ENCODE measurements around the gene ZNF780B.

ZNF780B gene

DNA sequence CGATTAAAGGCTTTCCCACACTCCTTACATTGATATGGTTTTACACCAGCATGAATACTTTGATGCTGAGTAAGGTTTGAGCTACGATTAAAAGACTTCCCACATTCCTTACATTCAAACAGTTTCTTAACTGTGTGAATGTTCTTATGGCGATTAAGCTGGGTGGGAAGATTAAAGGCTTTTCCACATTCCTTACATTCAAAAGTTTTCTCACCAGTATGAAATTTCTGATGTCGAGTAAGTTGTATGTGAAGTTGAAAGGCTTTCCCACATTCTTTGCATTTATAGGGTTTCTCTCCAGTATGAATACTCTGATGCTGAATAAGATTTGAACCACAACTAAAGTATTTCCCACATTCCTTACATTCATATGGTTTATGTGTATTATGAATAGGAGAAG lies 20.0 kb downstream of the ZNF780B start:
- Histone ChIP-seq H3K36me3 (replicated peaks; ENCODE audit: insufficient read depth, low read length) (no peaks in the 10 kb centered on the region), H4K20me1 (ENCODE audit: insufficient read depth, low read length) (no peaks in the 10 kb centered on the region), H2AFZ (ENCODE audit: low read length) (no peak overlapping the region), H3K4me2 (ENCODE audit: low read depth, low read length) (no peak overlapping the region), H3F3A (ENCODE audit: insufficient read depth, low read length) (no peaks in the 10 kb centered on the region), H3K27ac (ENCODE audit: low read length) (no peak overlapping the region), H3K9me3 (replicated peaks; ENCODE audit: insufficient read depth, low read length) (no peaks in the 10 kb centered on the region; the same call in 1 of the 2 replicates), H3K79me2 (ENCODE audit: low read length) (no peaks in the 10 kb centered on the region), H3K4me1 (ENCODE audit: low read length) (no peaks in the 10 kb centered on the region), H3K9ac (ENCODE audit: low read length) (no peak overlapping the region), H3K9me2 (replicated peaks; ENCODE audit: insufficient read depth, low read length) (no peaks in the 10 kb centered on the region), H3K27me3 (replicated peaks; ENCODE audit: insufficient read depth, low read length) (no peaks in the 10 kb centered on the region), H3K4me3 (ENCODE audit: low read length) (no peak overlapping the region)
- no peak for DNase-seq
- no peak for TF ChIP-seq EZH2phosphoT487 (IDR thresholded peaks at IDR 0.05; ENCODE audit: low read length)
- TF ChIP-seq, protein P1, sequence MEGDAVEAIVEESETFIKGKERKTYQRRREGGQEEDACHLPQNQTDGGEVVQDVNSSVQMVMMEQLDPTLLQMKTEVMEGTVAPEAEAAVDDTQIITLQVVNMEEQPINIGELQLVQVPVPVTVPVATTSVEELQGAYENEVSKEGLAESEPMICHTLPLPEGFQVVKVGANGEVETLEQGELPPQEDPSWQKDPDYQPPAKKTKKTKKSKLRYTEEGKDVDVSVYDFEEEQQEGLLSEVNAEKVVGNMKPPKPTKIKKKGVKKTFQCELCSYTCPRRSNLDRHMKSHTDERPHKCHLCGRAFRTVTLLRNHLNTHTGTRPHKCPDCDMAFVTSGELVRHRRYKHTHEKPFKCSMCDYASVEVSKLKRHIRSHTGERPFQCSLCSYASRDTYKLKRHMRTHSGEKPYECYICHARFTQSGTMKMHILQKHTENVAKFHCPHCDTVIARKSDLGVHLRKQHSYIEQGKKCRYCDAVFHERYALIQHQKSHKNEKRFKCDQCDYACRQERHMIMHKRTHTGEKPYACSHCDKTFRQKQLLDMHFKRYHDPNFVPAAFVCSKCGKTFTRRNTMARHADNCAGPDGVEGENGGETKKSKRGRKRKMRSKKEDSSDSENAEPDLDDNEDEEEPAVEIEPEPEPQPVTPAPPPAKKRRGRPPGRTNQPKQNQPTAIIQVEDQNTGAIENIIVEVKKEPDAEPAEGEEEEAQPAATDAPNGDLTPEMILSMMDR (IDR thresholded peaks at IDR 0.05; ENCODE audit: low read length): no peak
- no peak for TF ChIP-seq EZH2 (optimal IDR thresholded peaks at IDR 0.05; ENCODE audit: low read depth, low read length)

DNA sequence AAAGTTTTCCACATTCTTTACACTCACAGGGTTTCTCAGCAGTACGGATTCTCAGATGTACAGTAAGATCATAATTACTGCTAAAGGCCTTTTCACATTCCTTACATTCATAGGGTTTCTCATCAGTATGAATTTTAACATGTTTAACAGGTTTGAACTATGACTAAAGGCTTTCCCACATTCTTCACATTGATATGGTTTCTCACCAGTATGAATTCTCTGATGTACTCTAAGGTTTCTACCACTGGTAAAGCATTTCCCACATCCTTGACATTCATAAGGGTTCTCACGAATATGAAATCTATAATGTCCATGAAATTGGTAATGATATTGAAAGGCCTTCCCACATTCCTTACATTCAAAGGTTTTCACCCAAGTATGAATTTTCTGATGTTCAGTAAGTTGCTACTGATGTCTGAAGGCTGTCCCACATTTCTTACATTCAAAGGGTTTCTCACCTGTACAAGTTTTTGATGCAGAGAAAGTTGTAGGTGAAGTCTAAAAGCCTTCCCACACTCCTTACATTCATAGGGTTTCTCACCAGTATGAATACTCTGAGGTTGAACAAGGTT lies 22.0 kb downstream of the ZNF780B start:
- H2AFZ ChIP-seq (ENCODE audit: low read length): no peak overlapping the region
- no peak overlapping the region for H3K9ac ChIP-seq (ENCODE audit: low read length)
- H3K4me2 ChIP-seq (ENCODE audit: low read depth, low read length): no peak overlapping the region
- H3K4me1 ChIP-seq (ENCODE audit: low read length): no peaks in the 10 kb centered on the region
- H4K20me1 ChIP-seq (ENCODE audit: insufficient read depth, low read length): no peaks in the 10 kb centered on the region
- no peak for DNase-seq
- H3K79me2 ChIP-seq (ENCODE audit: low read length): no peaks in the 10 kb centered on the region
- no peaks in the 10 kb centered on the region; the same call in 1 of the 2 replicates for H3K9me3 ChIP-seq (replicated peaks; ENCODE audit: insufficient read depth, low read length)
- no peak overlapping the region for H3K4me3 ChIP-seq (ENCODE audit: low read length)
- TF ChIP-seq, protein P1 (IDR thresholded peaks at IDR 0.05; ENCODE audit: low read length): no peak
- no peak for TF ChIP-seq EZH2phosphoT487 (IDR thresholded peaks at IDR 0.05; ENCODE audit: low read length)
- H3K36me3 ChIP-seq (replicated peaks; ENCODE audit: insufficient read depth, low read length): no peaks in the 10 kb centered on the region
- no peak overlapping the region for H3K27ac ChIP-seq (ENCODE audit: low read length)
- no peaks in the 10 kb centered on the region for H3K27me3 ChIP-seq (replicated peaks; ENCODE audit: insufficient read depth, low read length)
- H3F3A ChIP-seq (ENCODE audit: insufficient read depth, low read length): no peaks in the 10 kb centered on the region
- no peaks in the 10 kb centered on the region for H3K9me2 ChIP-seq (replicated peaks; ENCODE audit: insufficient read depth, low read length)

DNA sequence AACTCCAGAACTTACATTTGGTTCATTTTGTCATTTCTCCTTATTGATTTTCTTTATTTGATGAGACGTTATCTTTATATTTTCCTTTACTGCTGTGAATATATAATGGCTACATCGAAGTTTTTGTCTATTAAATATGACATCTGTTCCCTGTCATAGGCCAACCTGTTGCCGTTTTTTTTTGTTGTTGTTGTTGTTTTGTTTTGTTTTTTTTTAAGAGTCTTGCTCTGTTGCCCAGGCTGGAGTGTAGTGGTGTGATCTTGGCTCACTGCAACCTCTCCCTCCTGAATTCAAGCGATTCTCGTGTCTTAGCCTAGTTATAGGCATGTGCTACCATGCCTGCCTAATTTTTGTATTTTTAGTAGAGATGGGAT lies 29.4 kb downstream of the ZNF780B start:
- Histone ChIP-seq H3K4me1 (ENCODE audit: low read length) (no peaks in the 10 kb centered on the region), H3K4me2 (ENCODE audit: low read depth, low read length) (no peak overlapping the region), H3F3A (ENCODE audit: insufficient read depth, low read length) (no peaks in the 10 kb centered on the region), H3K9me2 (replicated peaks; ENCODE audit: insufficient read depth, low read length) (no peaks in the 10 kb centered on the region), H2AFZ (ENCODE audit: low read length) (no peak overlapping the region), H3K27me3 (replicated peaks; ENCODE audit: insufficient read depth, low read length) (no peaks in the 10 kb centered on the region), H3K79me2 (ENCODE audit: low read length) (no peaks in the 10 kb centered on the region), H4K20me1 (ENCODE audit: insufficient read depth, low read length) (no peaks in the 10 kb centered on the region), H3K4me3 (ENCODE audit: low read length) (no peak overlapping the region), H3K36me3 (replicated peaks; ENCODE audit: insufficient read depth, low read length) (no peaks in the 10 kb centered on the region), H3K27ac (ENCODE audit: low read length) (no peak overlapping the region), H3K9me3 (replicated peaks; ENCODE audit: insufficient read depth, low read length) (no peaks in the 10 kb centered on the region), H3K9ac (ENCODE audit: low read length) (no peak overlapping the region)
- DNase-seq: no peak
- TF ChIP-seq EZH2phosphoT487 (IDR thresholded peaks at IDR 0.05; ENCODE audit: low read length) (no peak), EZH2 (optimal IDR thresholded peaks at IDR 0.05; ENCODE audit: low read depth, low read length) (no peak)
- TF ChIP-seq, protein P1 (IDR thresholded peaks at IDR 0.05; ENCODE audit: low read length): no peak
